H1 (cell line): Measurements from ENCODE around the gene SDC4. TPM values are rescaled to one million over a fixed set of nuclear protein-coding genes. Genes with fewer than 3 reads are reported as not detected.
A peak's percentile ranks its signal among the peaks of the same experiment; 100 is the strongest.

Source experiments
- CTCF ChIA-PET: fragments of 300-600 bp; sonication (Branson Sonifier 250); formaldehyde crosslinking; loops from one replicate; lab custom pipeline; 2021; ENCODE audit not compliant: partially characterized antibody; lab: Charles Lee
- POLR2A ChIA-PET: fragments of 300-600 bp; sonication (Branson Sonifier 250); formaldehyde crosslinking; loops from one replicate; lab custom pipeline; 2021; ENCODE audit warnings: inconsistent platforms; ENCODE audit not compliant: partially characterized antibody; lab: Charles Lee
- DNase-seq, 2 experiments: peaks; one replicate each; pipeline versions ENCODE4 v3.0.0 to v3.0.0-alpha.2; 2010 to 2022; ENCODE audit warnings: low spot score in 2 of 2, low read depth in 1 of 2, mixed read lengths in 1 of 2
- FAIRE-seq: peaks from 2 replicates; lab custom pipeline; 2011; peaks lifted over from hg19 to GRCh38; lab: Jason Lieb, UNC
- H2AFZ ChIP-seq: 2 replicates; pipeline ENCODE4 v1.8.1; 2012; ENCODE audit warnings: low read length, inconsistent platforms
- H2AK5ac ChIP-seq: 2 replicates; pipeline ENCODE4 v1.6.1; 2013; ENCODE audit warnings: low read depth, low read length
- H2BK120ac ChIP-seq: replicated peaks from 2 replicates; pipeline ENCODE3; 2013; ENCODE audit warnings: low read depth, low read length, inconsistent platforms
- H2BK12ac ChIP-seq: 2 replicates; pipeline ENCODE4 v1.6.1; 2013; ENCODE audit warnings: low read depth, low read length
- H2BK15ac ChIP-seq: 2 replicates; pipeline ENCODE4 v1.6.1; 2013; ENCODE audit warnings: low read length
- H2BK20ac ChIP-seq: 2 replicates; pipeline ENCODE4 v1.6.1; 2013; ENCODE audit warnings: low read length
- H2BK5ac ChIP-seq: 2 replicates; pipeline ENCODE4 v1.6.1; 2013; ENCODE audit warnings: low read depth, low read length
- H3K14ac ChIP-seq: 2 replicates; pipeline ENCODE4 v1.6.1; 2013; ENCODE audit warnings: inconsistent platforms; ENCODE audit not compliant: insufficient read length
- H3K18ac ChIP-seq: 2 replicates; pipeline ENCODE4 v1.6.1; 2013; ENCODE audit warnings: low read length; ENCODE audit errors: extremely low read depth
- H3K23ac ChIP-seq: 2 replicates; pipeline ENCODE4 v1.6.1; 2013; ENCODE audit warnings: inconsistent platforms; ENCODE audit not compliant: insufficient read length
- H3K23me2 ChIP-seq: 2 replicates; pipeline ENCODE4 v1.6.1; 2013; ENCODE audit warnings: low read depth, low read length
- H3K27ac ChIP-seq: 2 replicates; pipeline ENCODE4 v1.6.1; 2011; ENCODE audit warnings: low read depth, low read length, inconsistent platforms
- H3K27me3 ChIP-seq, 4 experiments: replicated peaks in 1 of 4; 1 replicate in 1 of 4; 2 replicates in 3 of 4; pipeline versions ENCODE4 v1.6.1 to v1.8.1; 2011 to 2013; ENCODE audit warnings: low read length in 3 of 4, mild to moderate bottlenecking in 3 of 4, inconsistent platforms in 2 of 4, mixed read lengths in 2 of 4, moderate library complexity in 1 of 4; ENCODE audit not compliant: control insufficient read depth in 3 of 4, insufficient read depth in 3 of 4; ENCODE audit errors: extremely low read depth in 1 of 4
- H3K36me3 ChIP-seq, 4 experiments: 2 replicates each; pipeline versions ENCODE4 v1.6.1 to v1.8.1; 2011 to 2013; ENCODE audit warnings: mild to moderate bottlenecking in 4 of 4, low read length in 3 of 4, moderate library complexity in 2 of 4, control low read depth in 1 of 4, inconsistent platforms in 1 of 4; ENCODE audit not compliant: insufficient read depth in 4 of 4, control insufficient read depth in 2 of 4
- H3K4ac ChIP-seq: replicated peaks from 2 replicates; pipeline ENCODE3; 2013; ENCODE audit warnings: low read length, low read depth, mixed read lengths, inconsistent platforms; ENCODE audit not compliant: insufficient read length
- H3K4me1 ChIP-seq, 4 experiments: replicated peaks in 1 of 4; 1 replicate in 1 of 4; 2 replicates in 3 of 4; pipeline versions ENCODE4 v1.6.1 to v1.8.1; 2011 to 2013; ENCODE audit warnings: low read length in 3 of 4, inconsistent platforms in 2 of 4, mixed read lengths in 1 of 4; ENCODE audit not compliant: insufficient read depth in 4 of 4, control insufficient read depth in 3 of 4
- H3K4me2 ChIP-seq, 2 experiments: 2 replicates each; pipeline versions ENCODE4 v1.6.1 to v1.8.1; 2011 to 2013; ENCODE audit warnings: low read depth in 2 of 2, low read length in 2 of 2, control low read depth in 1 of 2, inconsistent platforms in 1 of 2, mild to moderate bottlenecking in 1 of 2; ENCODE audit not compliant: insufficient read depth in 1 of 2
- H3K4me3 ChIP-seq, 4 experiments: fragments of 200-600, 300-600 bp in 1 of 4; sonication (generic), shearing (Covaris generic), sonication (Bioruptor Twin) in 1 of 4; 2 replicates each; pipeline versions ENCODE4 v1.5.1 to v1.8.1; 2011 to 2016; ENCODE audit warnings: low read length in 4 of 4, low read depth in 3 of 4, control low read depth in 2 of 4, inconsistent platforms in 2 of 4, mild to moderate bottlenecking in 2 of 4, mixed read lengths in 1 of 4, moderate library complexity in 1 of 4; ENCODE audit not compliant: insufficient read depth in 2 of 4; ENCODE audit errors: extremely low read depth in 1 of 4
- H3K56ac ChIP-seq: replicated peaks from 2 replicates; pipeline ENCODE3; 2013; ENCODE audit warnings: low read depth, mild to moderate bottlenecking, mixed read lengths, low read length, inconsistent platforms; ENCODE audit not compliant: insufficient read length
- H3K79me1 ChIP-seq: 2 replicates; pipeline ENCODE4 v1.6.1; 2013; ENCODE audit warnings: low read depth, low read length, control low read depth
- H3K79me2 ChIP-seq, 2 experiments: 2 replicates each; pipeline versions ENCODE4 v1.6.1 to v1.8.1; 2012 to 2013; ENCODE audit warnings: low read length in 2 of 2, mild to moderate bottlenecking in 2 of 2, inconsistent platforms in 1 of 2; ENCODE audit not compliant: insufficient read depth in 2 of 2, control insufficient read depth in 1 of 2
- H3K9ac ChIP-seq, 4 experiments: replicated peaks in 1 of 4; 1 replicate in 1 of 4; 2 replicates in 3 of 4; pipeline versions ENCODE4 v1.6.1 to v1.8.1; 2011 to 2013; ENCODE audit warnings: low read depth in 3 of 4, low read length in 3 of 4, control low read depth in 2 of 4, mild to moderate bottlenecking in 2 of 4, moderate library complexity in 2 of 4, inconsistent platforms in 1 of 4; ENCODE audit errors: extremely low read depth in 1 of 4
- H3K9me3 ChIP-seq, 2 experiments: 2 replicates each; pipeline versions ENCODE4 v1.6.1 to v1.8.1; 2012 to 2013; ENCODE audit warnings: mild to moderate bottlenecking in 2 of 2, moderate library complexity in 2 of 2, control low read depth in 1 of 2, inconsistent platforms in 1 of 2, low read depth in 1 of 2, low read length in 1 of 2, mixed read lengths in 1 of 2; ENCODE audit not compliant: insufficient read depth in 2 of 2
- H4K20me1 ChIP-seq, 2 experiments: replicated peaks in 1 of 2; 2 replicates each; pipeline versions ENCODE3 to v1.8.1; 2011 to 2013; ENCODE audit warnings: inconsistent platforms in 2 of 2, low read length in 2 of 2, mild to moderate bottlenecking in 1 of 2; ENCODE audit not compliant: insufficient read depth in 2 of 2, control insufficient read depth in 1 of 2
- H4K5ac ChIP-seq: 2 replicates; pipeline ENCODE4 v1.6.1; 2013; ENCODE audit warnings: low read length, low read depth, mixed read lengths, inconsistent platforms; ENCODE audit not compliant: insufficient read length
- H4K8ac ChIP-seq: 2 replicates; pipeline ENCODE4 v1.8.0; 2013; ENCODE audit warnings: mild to moderate bottlenecking, moderate library complexity, low read length, inconsistent platforms; ENCODE audit not compliant: insufficient read depth; ENCODE audit errors: extremely low read depth
- H4K91ac ChIP-seq: replicated peaks from 2 replicates; pipeline ENCODE3; 2013; ENCODE audit warnings: low read length, mixed read lengths, inconsistent platforms; ENCODE audit not compliant: insufficient read length
- CTCF ChIP-seq, 3 experiments: IDR thresholded peaks; 1 replicate in 2 of 3; 2 replicates in 1 of 3; pipeline versions ENCODE4 v1.5.1 to v1.6.1; 2011; ENCODE audit warnings: low read length in 3 of 3, mild to moderate bottlenecking in 3 of 3, inconsistent platforms in 2 of 3, low read depth in 1 of 3, moderate library complexity in 1 of 3; ENCODE audit not compliant: insufficient read depth in 1 of 3; ENCODE audit errors: control extremely low read depth in 1 of 3
- WGBS, 2 experiments: shearing (Covaris generic) in 1 of 2; methylation state at CpG; one replicate each; pipeline versions ENCODE4 v1.1.6 to v1.1.7; 2013 to 2015; ENCODE audit warnings: low lambda C conversion rate in 2 of 2, mixed read lengths in 2 of 2, inconsistent platforms in 1 of 2, low coverage in 1 of 2, missing lambda C conversion rate in 1 of 2; ENCODE audit not compliant: insufficient replicate concordance in 2 of 2, insufficient coverage in 1 of 2, insufficient read length in 1 of 2; ENCODE audit errors: extremely low coverage in 1 of 2, missing lambda C conversion rate in 1 of 2; 5-methylcytosine and 5-hydroxymethylcytosine counted together
- polyA plus RNA-seq, 7 experiments: library from polyadenylated mRNA; depleted of rRNA in 3 of 7; stranded (reverse) in 5 of 7; unstranded in 2 of 7; fragments of >200 nt in 5 of 7; fragments of 200-250 nt in 2 of 7; gene quantifications; 1 replicate in 5 of 7; 2 replicates in 1 of 7; 4 replicates in 1 of 7; pipeline versions ENCODE4 v1.2.1 to v1.2.3, GENCODE V29; 2011 to 2013; ENCODE audit warnings: missing spikeins in 2 of 7, mixed read lengths in 2 of 7
- total RNA-seq: library from RNA; stranded (reverse); fragmentation: NEBNext Ultra II Directional; extraction: Animal tissue kit (Norgen Biotek cat#: 25700); gene quantifications from 2 replicates; pipeline ENCODE4 v1.2.1, GENCODE V29; 2021

The SDC4 gene
- total and polyA plus RNA-seq, 2 of the 8 experiments (the other 6 are each of a cell fraction or from before 2014, with no cell fraction given): 34.6 to 60.2 TPM

- no peak overlapping the region for H3K14ac ChIP-seq
- no peak overlapping the region for H2BK15ac ChIP-seq
- H3K56ac ChIP-seq: no peak overlapping the region
- H3K18ac ChIP-seq: peak overlapping the region; percentile 42; the same call in 1 of the 2 replicates
- H3K9ac ChIP-seq: peak overlapping the region; percentile 48 to 68 (median 64)
- H4K5ac ChIP-seq: no peak overlapping the region
- no peak overlapping the region for H4K8ac ChIP-seq
- peak overlapping the region; percentile 68 to 95 (median 72) for H3K4me3 ChIP-seq
- DNase-seq (no peak), FAIRE-seq (no peak)
- no peaks in the 10 kb centered on the region for H3K36me3 ChIP-seq
- no peaks in the 10 kb centered on the region for H3K9me3 ChIP-seq
- H2BK5ac ChIP-seq: no peak overlapping the region
- peaks cover 0 to 7% of the 10 kb centered on the region in 2 experiments for H4K20me1 ChIP-seq
- ChIA-PET POLR2A (interaction anchor here (0.7 to 6.8 kb wide), 27 partner anchors 12 to 587 kb away, joined by 3 to 113 read pairs (median 3); partner anchors contain the start of genes PCIF1, PIGT, SYS1 and TP53TG5), CTCF (interaction anchor here (0.6 to 6.5 kb wide), 16 partner anchors 10 to 423 kb away, joined by 3 to 33 read pairs (median 4); partner anchors contain the start of gene SYS1)
- H4K91ac ChIP-seq: peak overlapping the region; percentile 11
- no peak overlapping the region for H2AK5ac ChIP-seq
- H3K27me3 ChIP-seq: no peaks in the 10 kb centered on the region
- H2AFZ ChIP-seq: no peak overlapping the region
- peaks cover 31 to 50% (median 40%) of the 10 kb centered on the region in 4 experiments for H3K4me1 ChIP-seq
- peaks cover 12% of the 10 kb centered on the region; the same call in 1 of the 2 replicates for H3K23me2 ChIP-seq
- no peak overlapping the region for H2BK120ac ChIP-seq
- WGBS, 2 experiments: 17% methylated on average over 9 of the region's 10 CpGs; no CpG with 5 or more reads in 1 of the 2 experiments
- peak overlapping the region; percentile 51; the same call in 1 of the 2 replicates for H2BK12ac ChIP-seq
- no peak overlapping the region for H3K23ac ChIP-seq
- peak overlapping the region; percentile 94 to 96 for H3K4me2 ChIP-seq
- no peak overlapping the region for H2BK20ac ChIP-seq
- H3K79me1 ChIP-seq: peaks cover 17% of the 10 kb centered on the region
- H3K4ac ChIP-seq: no peak overlapping the region
- peaks cover 0 to 54% of the 10 kb centered on the region in 2 experiments; a peak in 2 of 4 replicates for H3K79me2 ChIP-seq
- H3K27ac ChIP-seq: peak overlapping the region; percentile 10; the same call in 1 of the 2 replicates
- no peak for TF ChIP-seq CTCF (IDR thresholded peaks at IDR 0.05; ENCODE audit: control extremely low read depth in 1 of 3, insufficient read depth in 1 of 3, low read depth in 1 of 3, low read length in 3 of 3)
Measured at GRCh38 chr20:45347297-45347935, 808 bp downstream of the SDC4 start.
